GM21528 (cell line): ENCODE results near the gene MAMLD1.
"Not testable (repeated sequence)": the region's sequence is repeated elsewhere in the genome, so short reads cannot be mapped to it uniquely, and the experiment has no call there.

ENCODE experiments used
- ATAC-seq: cut with Tn5 transposase; IDR thresholded peaks from one replicate; pipeline ENCODE4 v1.9.1; 2021; ENCODE audit warnings: mild to moderate bottlenecking, moderate library complexity; ENCODE audit not compliant: unreplicated experiment, low FRiP score

Gene MAMLD1

GRCh38 chrX:150362599-150363481, at the start of gene MAMLD1:
TSS of gene MAMLD1 (plus strand) at chrX:150363317. CDS start at chrX:150445517, 82,200 bp downstream.
- no peak for ATAC-seq

DNA sequence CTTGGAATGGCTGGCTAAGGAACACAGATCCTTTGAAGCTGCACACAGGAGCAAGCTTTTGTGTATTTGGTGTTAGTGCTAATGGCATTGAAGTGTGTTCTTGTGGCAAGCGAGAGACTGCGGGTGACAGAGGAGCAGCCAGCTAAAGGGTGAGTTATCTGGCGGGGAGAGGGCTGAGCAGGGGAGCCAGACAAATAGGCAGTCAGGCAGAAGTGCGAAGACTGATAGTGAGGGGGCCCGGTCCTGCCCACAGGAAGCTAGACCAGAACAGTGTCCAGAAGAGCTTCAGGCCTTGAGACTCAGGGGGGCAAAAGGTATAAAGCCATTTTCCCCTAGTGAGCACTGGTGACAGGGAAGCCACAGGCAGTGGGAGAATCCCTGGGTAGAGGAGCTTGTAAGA, 49.6 kb upstream of the MAMLD1 start:
- no peak for ATAC-seq

DNA sequence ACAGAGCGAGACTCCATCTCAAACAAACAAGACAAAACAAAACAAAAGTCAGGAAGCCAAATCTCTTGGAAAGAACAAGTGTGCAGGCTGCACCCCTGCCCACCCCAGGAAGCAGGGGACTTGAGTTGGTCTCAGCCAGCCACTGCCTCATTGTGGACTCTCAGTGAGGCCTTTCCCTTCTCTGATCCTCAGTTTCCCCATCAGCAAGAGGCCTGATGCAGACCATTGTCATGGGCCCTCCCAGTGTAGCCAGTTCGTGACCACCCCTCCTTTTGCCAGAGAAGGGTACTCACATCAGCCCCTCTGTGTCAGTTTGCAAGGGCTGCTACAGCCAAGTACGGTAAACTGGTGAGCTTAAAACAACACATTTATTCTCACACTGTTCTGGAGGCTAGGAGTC, 48.9 kb upstream of the MAMLD1 start:
- ATAC-seq, result no peak

- ATAC-seq, result no peak
Observed at GRCh38 chrX:150316564-150316963, 46.6 kb upstream of the MAMLD1 start.

- ATAC-seq, result no peak
Observed at GRCh38 chrX:150323020-150323419, 40.1 kb upstream of the MAMLD1 start.

- ATAC-seq, result no peak
Observed at GRCh38 chrX:150324035-150324728, 38.9 kb upstream of the MAMLD1 start.

DNA sequence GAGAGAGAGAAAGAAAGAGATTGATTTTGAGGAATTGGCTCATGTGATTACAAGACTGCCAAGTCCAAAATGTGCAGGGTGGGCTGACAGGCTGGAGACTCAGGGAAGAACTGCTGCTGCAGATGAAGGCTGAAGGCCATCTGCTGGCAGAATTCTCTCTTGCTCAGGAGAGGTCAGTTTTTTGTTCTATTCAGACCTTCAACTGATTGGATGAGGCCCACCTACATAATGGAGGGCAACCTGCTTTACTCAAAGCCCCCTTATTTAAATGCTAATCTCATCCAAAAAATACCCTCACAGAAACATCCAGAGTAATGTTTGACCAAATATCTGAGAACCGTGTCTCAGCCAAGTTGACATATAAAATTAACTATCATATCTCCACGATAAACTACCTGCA, 38.2 kb upstream of the MAMLD1 start:
- no peak for ATAC-seq

- ATAC-seq, result no peak
Observed at GRCh38 chrX:150326541-150327247, 36.4 kb upstream of the MAMLD1 start.

DNA sequence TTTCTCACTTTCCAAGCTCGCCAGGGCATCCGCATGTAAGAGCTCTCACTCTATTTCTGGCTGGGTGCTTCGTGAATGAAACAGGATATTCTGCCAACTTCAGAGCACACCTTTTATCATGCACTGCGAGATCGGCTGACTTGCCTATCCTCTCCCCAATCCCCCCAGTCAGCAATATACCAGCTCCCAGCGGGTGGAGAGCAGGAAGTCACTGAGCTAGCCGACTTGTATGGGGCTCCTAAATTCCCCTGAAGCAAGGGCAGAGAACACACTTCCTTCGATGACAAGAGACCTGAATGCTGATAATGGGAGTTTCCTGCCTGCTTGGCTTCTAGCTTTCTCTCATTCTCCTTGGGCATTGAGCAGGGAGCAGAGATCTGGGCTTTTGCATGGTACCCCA, 33.8 kb upstream of the MAMLD1 start:
- ATAC-seq, result no peak

- no peak for ATAC-seq
Observed at GRCh38 chrX:150329868-150330267, 33.2 kb upstream of the MAMLD1 start.

- no peak for ATAC-seq
Observed at GRCh38 chrX:150332023-150332422, 31.1 kb upstream of the MAMLD1 start.

DNA sequence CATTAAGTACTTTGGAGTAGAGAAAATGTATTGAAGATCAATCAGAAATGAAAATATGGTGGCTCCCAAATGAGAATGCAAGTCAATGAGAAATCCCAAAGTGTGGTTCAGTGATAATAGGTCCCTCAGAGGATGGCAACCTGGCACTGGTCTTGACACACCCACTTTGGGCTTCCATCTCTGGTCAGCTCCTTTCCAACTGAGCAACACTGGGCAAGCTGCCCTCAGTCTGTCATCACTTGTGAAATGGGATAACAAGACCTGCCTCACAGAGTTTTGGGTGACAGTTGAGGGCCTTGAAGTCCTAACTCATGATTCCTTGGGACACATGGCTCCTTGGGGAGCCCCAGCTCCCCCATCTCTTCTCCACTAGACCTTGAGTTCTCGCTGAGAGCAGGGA, 29.0 kb upstream of the MAMLD1 start:
- no peak for ATAC-seq

GRCh38 chrX:150334981-150335380, 28.1 kb upstream of the MAMLD1 start:
- ATAC-seq, result no peak

GRCh38 chrX:150337026-150337425, 26.1 kb upstream of the MAMLD1 start:
- ATAC-seq, result no peak

- ATAC-seq, result no peak
Observed at GRCh38 chrX:150337536-150337935, 25.6 kb upstream of the MAMLD1 start.

GRCh38 chrX:150338615-150339014, 24.5 kb upstream of the MAMLD1 start:
- no peak for ATAC-seq

DNA sequence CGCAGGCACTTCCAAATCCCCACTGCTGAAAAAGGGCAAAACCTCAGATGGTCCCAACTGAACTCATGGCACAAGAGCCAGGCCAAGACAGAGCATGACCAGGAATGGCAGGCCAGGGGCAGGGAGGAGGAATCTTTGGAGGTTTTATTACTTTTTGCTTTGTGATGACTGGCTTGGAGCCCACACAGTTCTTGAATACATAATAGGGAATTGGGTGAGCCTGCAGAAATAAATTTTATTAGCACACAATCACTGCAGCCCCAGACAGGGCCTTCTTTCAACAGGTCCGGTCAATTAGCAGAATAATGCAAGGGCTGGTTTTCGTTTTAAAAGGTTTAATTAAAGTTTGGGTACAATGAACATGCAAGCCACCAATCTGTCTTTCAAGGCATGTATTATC, 23.4 kb upstream of the MAMLD1 start:
- ATAC-seq, result no peak

GRCh38 chrX:150340326-150340725, 22.8 kb upstream of the MAMLD1 start:
- not testable (repeated sequence) for ATAC-seq

- no peak for ATAC-seq
Observed at GRCh38 chrX:150347471-150347870, 15.6 kb upstream of the MAMLD1 start.

GRCh38 chrX:150348365-150348764, 14.8 kb upstream of the MAMLD1 start:
- ATAC-seq, result no peak

DNA sequence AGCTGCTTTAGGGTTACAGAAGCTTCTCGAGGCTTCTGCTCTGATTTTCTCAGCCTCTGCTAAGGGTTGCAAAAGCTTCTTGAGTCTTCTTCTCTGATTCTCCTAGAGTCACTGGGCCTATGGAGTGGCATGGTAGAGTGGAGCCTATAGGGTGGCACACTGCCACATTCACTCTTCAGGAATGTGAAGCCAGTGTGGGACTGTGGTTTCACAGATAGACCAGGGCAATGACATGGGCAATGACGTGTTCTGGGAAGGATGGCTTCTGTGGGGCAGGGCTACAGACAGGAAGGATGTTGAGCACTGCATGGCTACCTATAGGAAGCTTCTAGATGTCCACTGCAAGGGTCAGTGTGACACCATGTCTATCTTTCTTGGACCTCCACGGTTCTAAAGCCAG, 11.0 kb upstream of the MAMLD1 start:
- no peak for ATAC-seq
